Fibroblast of mammary gland (primary cell): ENCODE data around the gene MARCHF2.

ENCODE experiments used
- DNase-seq: peaks from one replicate; pipeline ENCODE4 v3.0.0-alpha.2; 2010; ENCODE audit warnings: low read depth
- H3K4me3 ChIP-seq: 2 replicates; pipeline ENCODE4 v1.5.1; 2011; ENCODE audit warnings: low read depth, mild to moderate bottlenecking, low read length, moderate library complexity; ENCODE audit not compliant: control insufficient read depth
- CTCF ChIP-seq: conservative IDR thresholded peaks from 2 replicates; pipeline ENCODE4 v1.5.1; 2011; ENCODE audit warnings: low read depth, low read length, inconsistent platforms; ENCODE audit not compliant: control insufficient read depth, insufficient read depth

Gene MARCHF2

DNA sequence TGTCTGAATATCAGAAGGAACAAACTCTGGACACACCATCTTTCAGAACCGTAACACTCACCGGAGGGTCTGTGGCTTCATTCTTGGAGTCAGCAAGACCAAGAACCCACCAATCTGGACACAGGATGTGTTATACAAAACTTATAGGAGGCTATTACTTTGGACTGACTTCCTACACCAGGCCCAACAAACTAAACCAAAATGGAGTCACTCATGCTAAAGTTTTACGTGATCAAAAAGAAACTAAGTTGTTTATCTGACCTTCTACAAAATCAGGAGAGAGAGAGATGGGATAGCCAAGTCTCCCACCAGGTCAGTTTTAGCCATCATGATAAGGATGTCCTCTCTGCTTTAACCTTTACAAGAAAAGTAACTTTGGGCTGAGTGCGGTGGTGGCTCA lies 26.1 kb upstream of the MARCHF2 start:
- TF ChIP-seq CTCF: no peak
- no peak overlapping the region for H3K4me3 ChIP-seq
- DNase-seq: no peak

GRCh38 chr19:8387688-8388611 lies 25.2 kb upstream of the MARCHF2 start:
- no peak for TF ChIP-seq CTCF
- no peak for DNase-seq

GRCh38 chr19:8388612-8388958 lies 24.5 kb upstream of the MARCHF2 start:
- no peak for TF ChIP-seq CTCF
- DNase-seq: no peak
- H3K4me3 ChIP-seq: no peak overlapping the region

More at GRCh38 chr19:8387688-8388611, 25.2 kb upstream of the MARCHF2 start:
- H3K4me3 ChIP-seq: no peak overlapping the region

GRCh38 chr19:8389891-8390616 lies 23.1 kb upstream of the MARCHF2 start, which contains the start of gene RAB11B:
Gene RAB11B, plus strand, starts transcription at chr19:8390360. Its CDS starts 57 bp downstream, at chr19:8390417.
- DNase-seq: peak; percentile 100

DNA sequence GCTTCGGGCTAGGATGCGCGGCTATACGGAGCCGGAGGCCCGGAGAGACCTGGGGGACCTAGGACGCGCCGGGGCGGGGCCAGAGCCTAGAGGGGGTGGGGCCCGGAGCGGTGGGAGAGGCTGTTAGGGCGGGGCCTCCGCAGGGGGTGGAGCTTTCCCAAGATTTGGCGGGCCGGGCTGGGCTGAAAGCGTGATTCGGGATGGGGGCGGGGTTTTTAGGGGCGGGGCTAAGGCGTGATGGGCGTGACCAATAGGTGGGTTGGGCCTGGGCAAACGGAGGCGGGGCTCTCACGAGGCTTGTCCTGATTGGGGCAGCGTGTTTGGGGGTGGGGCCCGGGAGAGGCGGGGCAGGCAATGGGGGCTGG lies 22.5 kb upstream of the MARCHF2 start:
- TF ChIP-seq CTCF: no peak
- peak overlapping the region; percentile 70 for H3K4me3 ChIP-seq
- DNase-seq: peak; percentile 90

More at GRCh38 chr19:8389891-8390616, 23.1 kb upstream of the MARCHF2 start, which contains the start of gene RAB11B:
- peak within 1 kb of the TSS; percentile 70 for H3K4me3 ChIP-seq
- TF ChIP-seq CTCF: no peak

DNA sequence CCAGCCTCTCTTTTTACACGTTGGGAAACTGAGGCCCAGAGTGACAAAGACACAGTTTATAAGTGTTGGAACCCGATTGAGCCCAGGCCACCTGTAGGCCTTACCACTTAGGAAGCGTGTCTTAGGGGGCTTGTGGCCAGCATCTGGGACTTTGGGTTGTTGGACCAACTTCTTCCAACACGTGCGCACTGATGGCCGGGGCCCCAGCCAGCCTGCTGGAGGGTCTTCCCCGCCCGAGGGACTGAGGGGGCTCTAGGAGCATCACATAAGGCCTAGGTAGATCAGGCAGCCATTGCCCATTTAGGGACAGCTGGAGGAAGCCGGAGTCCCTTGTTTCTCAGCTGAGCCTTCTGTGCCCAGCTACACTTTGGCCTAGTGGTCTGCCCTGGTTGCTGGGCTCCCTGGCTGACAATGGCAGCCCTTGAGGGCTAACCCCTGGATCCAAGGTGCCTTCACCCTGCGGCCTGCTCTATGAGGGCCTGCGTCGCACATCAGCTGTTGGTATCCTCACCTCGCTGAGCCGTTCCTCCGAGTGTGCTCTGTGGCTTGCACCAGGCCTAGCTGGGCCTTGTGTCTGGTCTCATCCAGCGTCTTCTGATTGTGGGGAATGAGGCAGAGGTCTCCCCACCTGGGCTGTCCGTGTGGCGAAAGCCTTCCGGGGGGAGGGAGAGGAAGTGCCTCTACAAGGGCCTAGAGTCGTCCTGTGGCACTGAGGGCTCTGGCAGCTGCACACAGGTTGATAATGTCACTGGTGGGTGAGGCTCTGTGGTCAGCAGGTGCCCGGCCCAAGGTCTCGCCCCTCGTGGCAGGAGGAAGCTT lies 21.7 kb upstream of the MARCHF2 start:
- peak overlapping the region; percentile 12 for H3K4me3 ChIP-seq
- DNase-seq: no peak
- no peak for TF ChIP-seq CTCF
